HG03066 (cell line): Measurements from ENCODE around the gene MORF4L1.
"Not testable (repeated sequence)": the region's sequence is repeated elsewhere in the genome, so short reads cannot be mapped to it uniquely, and the experiment has no call there.

ENCODE experiments used
- ATAC-seq: cut with Tn5 transposase; IDR thresholded peaks from one replicate; pipeline ENCODE4 v1.9.1; 2021; ENCODE audit warnings: low read depth; ENCODE audit not compliant: unreplicated experiment

The MORF4L1 gene

GRCh38 chr15:78923480-78924360 is 51.0 kb downstream of the MORF4L1 start:
- no peak for ATAC-seq

- no peak for ATAC-seq
Measured at GRCh38 chr15:78925076-78925624, 52.5 kb downstream of the MORF4L1 start.

- no peak for ATAC-seq
Measured at GRCh38 chr15:78925956-78926743, 53.5 kb downstream of the MORF4L1 start.

- no peak for ATAC-seq
Measured at GRCh38 chr15:78927077-78927790, 54.5 kb downstream of the MORF4L1 start.

GRCh38 chr15:78928176-78928575 is 55.5 kb downstream of the MORF4L1 start:
- ATAC-seq: not testable (repeated sequence)

- no peak for ATAC-seq
Measured at GRCh38 chr15:78928616-78929093, 56.0 kb downstream of the MORF4L1 start.

- ATAC-seq: no peak
Measured at GRCh38 chr15:78929536-78930264, 57.0 kb downstream of the MORF4L1 start.

- no peak for ATAC-seq
Measured at GRCh38 chr15:78930577-78931388, 58.1 kb downstream of the MORF4L1 start.

- ATAC-seq: no peak
Measured at GRCh38 chr15:78931439-78932257, 59.0 kb downstream of the MORF4L1 start.

GRCh38 chr15:78932258-78932808 is 59.6 kb downstream of the MORF4L1 start:
- no peak for ATAC-seq

- no peak for ATAC-seq
Measured at GRCh38 chr15:78933187-78933822, 60.6 kb downstream of the MORF4L1 start.

GRCh38 chr15:78933823-78934654 is 61.3 kb downstream of the MORF4L1 start:
- ATAC-seq: no peak

- ATAC-seq: no peak
Measured at GRCh38 chr15:78934655-78935023, 61.9 kb downstream of the MORF4L1 start.

GRCh38 chr15:78937132-78937739 is 64.5 kb downstream of the MORF4L1 start:
- ATAC-seq: no peak

GRCh38 chr15:78938658-78939488 is 66.2 kb downstream of the MORF4L1 start:
- ATAC-seq: peak; percentile 69
